HG03108 (cell line): ENCODE measurements around the gene METTL9.
"Not testable (repeated sequence)": the region's sequence is repeated elsewhere in the genome, so short reads cannot be mapped to it uniquely, and the experiment has no call there.

Experiments
- ATAC-seq: cut with Tn5 transposase; IDR thresholded peaks from one replicate; pipeline ENCODE4 v1.9.1; 2021; ENCODE audit warnings: moderate library complexity; ENCODE audit not compliant: unreplicated experiment

METTL9 gene

DNA sequence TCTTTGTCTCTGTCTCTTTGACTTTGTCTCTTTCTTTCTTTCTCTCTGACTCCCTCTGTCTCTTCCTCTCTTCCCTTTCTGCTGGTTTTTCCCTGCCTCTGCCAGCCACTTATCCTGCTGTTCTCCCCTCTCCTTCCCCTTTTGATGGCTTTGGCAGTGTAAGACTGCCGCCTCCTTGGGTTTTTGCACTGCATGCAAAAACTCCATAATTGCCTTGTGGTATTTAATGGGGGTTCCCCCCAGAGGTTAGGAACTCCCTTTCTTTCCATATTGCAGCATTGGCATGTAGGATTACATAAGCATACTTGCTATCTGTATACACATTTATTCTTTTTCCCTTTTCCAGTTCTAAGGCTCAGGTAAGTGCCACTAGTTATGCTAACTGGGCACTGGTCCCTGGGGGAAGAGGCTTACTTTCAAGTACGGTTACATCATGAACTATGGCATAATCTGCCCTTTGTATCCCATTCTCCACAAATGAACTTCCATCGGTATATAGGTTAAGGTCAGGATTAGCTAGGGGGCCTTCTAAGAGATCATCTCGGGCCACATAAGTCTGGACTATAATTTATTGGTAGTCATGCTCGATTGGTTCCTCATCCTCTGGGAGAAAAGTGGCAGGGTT lies 32.7 kb downstream of the METTL9 start:
- not testable (repeated sequence) for ATAC-seq

DNA sequence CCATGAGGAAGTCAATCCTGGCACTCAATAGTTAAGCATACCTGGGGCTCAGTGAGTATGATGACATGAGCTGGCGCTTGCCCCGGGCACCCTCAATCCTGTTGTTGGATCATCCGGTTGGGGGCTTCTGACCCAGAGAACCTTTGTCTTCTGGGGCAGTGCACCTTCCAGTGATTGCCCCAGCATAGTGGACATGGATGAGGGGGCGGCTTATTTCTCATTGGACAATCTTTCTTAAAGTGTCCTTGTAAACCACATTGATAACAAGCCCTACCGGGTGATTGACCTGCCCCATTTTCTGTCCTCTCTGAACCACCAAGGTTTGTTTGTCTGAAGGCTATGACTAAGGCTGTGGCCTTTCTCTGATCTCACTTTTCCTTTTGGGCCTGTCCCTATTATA lies 34.8 kb downstream of the METTL9 start:
- ATAC-seq: no peak

DNA sequence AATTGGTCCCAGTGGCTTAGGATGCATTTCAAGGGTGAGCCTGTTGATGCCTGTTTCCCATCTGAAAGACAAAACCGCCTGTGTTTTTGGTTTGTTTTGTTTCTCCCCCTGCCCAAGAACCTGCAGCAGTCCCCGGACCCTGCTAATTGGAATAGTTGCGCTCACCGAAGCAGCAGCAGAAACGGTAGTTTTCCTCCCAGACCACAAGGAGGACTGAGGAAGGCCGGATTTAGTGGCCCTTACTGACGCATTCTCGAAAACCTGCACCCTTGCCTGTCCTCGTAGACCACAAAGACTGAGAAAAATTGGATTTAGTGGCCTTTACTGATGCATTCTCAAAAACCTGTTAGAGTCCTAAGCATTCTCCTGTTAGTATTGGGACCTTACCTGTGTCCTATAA lies 36.3 kb downstream of the METTL9 start:
- ATAC-seq: not testable (repeated sequence)

DNA sequence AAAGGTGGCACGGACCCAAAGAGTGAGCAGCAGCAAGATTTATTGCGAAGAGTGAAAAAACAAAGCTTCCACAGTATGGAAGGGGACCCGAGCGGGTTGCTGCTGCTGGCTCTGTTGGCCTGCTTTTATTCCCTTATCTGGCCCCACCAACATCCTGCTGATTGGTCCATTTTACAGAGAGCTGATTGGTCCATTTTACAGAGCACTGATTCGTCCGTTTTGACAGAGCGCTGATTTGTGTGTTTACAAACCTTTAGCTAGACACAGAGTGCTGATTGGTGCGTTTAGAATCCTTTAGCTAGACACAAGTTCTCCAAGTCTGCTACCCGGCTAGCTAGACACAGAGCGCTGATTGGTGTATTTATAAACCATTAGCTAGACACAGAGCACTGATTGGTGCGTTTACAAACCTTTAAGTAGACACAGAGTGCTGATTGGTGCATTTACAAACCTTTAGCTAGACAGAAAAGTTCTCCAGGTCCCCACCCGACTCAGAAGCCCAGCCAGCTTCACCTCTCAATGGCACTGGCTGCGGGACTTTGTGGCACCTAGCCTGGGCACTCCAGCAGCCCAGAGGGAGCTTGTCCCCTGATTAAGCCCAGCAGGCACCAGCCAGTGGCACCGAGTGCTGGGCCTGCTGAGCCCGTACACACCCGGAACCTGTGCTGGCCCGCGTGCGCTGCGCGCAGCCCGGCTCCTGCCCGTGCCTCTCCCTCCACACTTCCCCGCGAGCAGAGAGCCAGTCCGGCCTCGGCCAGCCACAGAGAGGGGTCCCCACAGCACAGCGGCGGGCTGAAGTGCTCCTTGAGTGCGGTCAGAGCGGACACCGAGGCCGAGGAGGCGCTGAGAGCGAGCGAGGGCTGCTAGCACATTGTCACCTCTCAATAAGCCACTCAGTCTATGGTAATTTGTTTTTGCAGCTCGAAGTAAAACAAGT lies 37.9 kb downstream of the METTL9 start:
- no peak for ATAC-seq

DNA sequence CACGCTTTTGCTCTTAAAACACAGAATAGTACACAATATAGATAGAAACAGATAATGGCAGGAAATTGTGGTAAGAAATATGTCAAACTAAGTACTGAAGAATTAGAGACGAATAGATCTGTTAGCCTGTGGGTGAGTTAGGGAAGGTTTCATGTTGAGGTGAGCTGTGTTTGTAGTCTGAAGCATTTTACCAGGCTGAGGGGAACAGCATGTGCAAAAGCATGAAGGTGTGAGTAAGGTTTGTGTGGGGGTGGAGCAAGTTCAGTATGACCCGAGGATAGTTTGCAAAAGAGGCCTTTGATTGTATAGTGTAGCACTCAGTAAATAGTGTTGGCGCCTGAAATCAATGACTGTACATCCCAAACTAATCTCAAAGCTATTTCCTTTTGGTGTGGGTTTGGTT lies 39.2 kb downstream of the METTL9 start:
- no peak for ATAC-seq

DNA sequence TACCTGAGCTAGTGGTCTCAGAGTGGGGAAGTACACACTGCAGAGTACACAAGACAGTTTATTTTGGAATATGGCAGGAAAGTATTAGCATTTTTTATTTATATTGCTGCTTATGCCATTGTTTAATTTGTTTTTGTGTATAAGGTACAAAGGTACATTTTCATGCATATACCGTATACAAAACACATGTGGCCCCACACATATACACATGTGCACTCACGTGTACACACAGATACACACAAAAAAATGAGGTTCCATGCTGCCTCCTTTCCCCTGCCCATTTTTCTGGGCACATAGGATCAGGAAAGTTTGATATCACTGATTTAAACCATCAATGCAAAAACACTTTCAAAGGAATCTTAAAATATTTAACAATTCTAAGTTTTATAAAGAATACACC lies 40.1 kb downstream of the METTL9 start:
- no peak for ATAC-seq

DNA sequence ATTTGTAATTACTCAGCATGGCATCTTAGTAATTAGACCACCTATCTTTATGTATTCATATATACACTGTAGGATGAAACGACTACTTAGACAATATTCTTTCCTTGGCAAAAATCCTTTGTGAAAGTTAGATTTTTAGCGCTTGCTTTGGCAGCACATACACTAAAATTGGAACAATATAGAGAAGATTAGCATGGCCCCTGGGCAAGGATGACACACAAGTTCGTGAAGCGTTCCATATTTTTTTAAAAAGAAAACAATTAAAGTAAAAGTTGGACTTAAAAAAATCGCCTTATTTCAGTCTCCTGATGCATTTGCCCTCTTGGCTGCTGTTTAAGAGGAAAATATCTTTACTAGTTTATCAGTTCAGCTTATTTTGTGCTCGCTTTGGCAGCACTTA lies 42.5 kb downstream of the METTL9 start:
- no peak for ATAC-seq

DNA sequence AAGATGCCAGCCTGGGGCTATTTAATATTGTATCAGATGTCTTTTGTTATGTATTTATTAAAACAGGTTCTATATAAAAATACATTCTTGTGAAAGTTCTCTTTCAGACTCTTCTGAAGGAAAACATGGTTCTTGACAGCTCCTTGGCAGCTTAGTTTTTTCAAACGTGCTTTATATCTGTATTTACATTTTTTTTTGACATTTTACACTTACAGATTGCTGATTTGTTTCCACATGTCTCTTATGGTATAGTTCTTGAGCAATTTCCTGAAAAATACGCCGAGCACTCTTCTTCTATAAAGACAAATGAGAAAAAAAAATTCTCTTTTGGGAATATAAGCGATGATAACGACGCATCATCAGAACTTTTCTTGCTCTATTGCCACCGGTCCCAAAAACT lies 43.5 kb downstream of the METTL9 start:
- no peak for ATAC-seq

DNA sequence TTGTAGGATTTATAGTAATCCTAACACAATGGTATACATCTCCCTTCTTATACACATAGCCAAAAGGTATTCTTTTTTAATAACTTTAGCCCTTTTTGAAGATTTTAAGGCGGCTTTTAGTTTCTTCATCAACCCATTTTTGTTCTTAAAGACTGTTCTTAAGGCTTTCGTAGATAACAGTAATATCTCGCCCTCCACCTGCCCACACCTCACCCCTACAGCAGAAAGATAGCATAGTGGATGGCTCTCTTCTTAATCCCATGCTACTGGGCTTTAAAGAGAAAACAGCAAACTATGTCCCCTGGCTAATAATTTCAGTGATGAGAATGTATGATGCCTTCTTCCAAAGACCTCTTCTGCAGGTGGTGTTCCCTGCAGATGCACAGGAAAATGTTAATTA lies 44.4 kb downstream of the METTL9 start:
- ATAC-seq: no peak

DNA sequence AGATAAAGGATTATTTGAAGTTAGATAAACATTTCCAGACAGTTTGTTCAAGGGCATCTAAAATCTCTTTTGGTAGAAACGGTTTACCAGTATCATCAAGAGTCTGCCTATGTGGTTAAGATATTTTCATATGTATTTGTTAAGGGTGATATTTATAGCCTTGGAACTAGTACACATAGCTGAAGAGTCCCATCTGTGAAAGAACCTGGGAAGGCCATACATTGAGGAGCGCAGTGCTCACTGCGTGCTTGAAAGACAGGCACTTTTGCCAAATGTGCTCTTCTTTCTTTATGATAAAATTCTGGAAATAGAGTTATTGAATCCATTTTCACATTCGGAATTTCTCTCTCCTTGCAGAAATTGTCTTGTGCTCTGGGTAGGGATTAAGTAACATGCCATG lies 45.3 kb downstream of the METTL9 start:
- ATAC-seq: no peak

DNA sequence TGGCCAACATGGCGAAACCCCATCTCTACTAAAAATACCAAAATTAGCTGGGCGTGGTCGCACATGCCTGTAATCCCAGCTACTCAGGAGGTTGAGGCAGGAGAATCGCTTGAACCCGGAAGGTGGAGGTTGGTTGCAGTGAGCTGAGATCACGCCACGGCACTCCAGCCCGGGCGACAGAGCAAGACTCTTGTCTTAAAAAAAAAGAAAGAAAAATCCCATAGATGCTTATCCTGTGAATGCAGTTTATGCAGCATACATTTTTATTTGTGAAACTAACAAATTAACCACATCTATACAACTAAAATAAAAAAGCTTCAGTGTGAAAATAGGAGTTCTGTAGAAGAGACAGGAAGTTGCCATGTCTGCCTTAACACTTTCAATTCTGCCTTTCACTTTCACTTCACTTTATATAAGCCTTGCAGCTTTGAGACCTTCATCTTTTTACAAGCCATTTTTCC lies 45.9 kb downstream of the METTL9 start:
- ATAC-seq: no peak

DNA sequence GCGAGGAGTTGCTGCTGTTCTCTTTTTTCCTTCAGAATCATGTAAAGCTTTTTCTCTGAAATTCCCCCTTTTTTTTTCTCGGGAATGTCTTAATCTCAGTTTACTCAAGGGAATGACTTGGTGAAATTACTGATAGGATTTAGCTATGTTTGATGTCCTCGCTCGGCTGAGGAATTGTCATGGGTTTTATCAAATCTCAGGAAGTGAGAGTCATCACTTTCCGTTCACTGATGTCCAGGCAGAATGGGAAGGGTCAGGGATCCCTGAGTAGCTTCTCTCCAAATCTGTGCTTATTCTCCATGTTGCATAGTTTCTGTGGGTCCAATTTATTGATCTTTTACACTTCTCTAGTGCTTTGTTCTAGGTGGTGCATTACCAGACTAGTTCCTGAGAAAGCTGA lies 46.7 kb downstream of the METTL9 start:
- ATAC-seq: no peak

DNA sequence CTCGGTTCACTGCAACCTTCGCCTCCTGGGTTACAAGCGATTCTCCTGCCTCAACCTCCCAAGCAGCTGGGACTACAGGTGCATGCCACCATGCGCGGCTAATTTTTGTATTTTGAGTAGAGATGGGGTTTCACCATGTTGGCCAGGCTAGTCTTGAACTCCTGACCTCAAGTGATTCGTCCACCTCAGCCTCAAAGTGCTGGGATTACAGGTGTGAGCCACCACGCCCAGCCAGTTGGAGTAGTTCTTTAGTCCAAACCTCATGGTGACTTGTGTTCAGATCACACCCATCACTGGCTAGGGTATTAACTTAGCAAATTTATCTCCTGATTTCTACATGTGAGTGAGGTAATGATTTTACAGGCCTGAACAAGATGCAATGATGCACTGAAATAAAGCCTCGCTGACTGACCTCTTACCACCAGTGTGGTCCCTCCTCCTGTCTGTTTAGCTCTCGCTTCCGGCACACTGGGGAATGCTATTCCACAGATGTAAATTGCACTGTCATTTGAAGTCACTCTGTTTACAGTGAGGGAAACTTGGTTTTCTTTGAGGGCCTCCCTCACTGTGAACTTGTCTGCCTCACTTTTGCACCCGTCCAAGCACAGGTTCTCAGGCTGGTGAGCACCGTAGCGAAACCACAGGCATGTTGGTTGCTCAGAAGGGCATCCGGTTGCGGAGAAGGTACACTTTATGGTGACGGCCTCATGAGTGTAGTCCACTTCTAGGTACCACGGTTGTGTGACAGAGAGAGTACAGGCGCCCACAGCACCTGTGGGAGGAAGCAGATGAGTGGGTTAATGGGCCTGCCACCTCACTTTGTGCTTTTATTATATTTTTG lies 47.6 kb downstream of the METTL9 start:
- ATAC-seq: peak; percentile 85

DNA sequence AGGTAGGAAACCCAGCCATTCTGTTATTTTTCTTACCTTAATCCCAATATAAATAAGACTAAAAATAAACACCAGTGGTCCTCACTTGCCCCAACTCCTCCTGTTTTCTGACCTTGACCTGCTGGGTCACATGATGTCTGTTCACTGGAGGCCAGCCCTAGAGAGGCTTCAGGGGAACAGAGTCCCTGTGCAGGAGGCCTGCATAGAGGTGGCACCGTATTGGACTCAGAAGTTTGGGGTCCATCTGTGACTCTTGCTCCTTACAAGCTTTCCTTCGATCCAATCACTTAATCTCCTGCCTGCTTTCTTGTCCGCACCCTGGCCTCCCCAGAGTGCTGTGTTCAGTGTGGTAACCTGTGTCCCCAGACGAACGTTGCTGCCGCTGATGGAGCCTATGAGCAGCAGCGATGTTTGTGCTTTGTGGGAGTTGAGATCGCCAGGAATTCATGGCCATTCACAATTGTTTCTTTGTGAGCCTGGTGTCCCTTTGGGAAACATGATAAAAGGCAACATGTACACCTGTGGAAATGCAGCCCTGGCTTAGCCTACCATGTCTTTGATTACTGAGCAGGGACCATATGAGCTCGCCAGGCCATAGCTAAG lies 48.3 kb downstream of the METTL9 start:
- ATAC-seq: peak; percentile 6

DNA sequence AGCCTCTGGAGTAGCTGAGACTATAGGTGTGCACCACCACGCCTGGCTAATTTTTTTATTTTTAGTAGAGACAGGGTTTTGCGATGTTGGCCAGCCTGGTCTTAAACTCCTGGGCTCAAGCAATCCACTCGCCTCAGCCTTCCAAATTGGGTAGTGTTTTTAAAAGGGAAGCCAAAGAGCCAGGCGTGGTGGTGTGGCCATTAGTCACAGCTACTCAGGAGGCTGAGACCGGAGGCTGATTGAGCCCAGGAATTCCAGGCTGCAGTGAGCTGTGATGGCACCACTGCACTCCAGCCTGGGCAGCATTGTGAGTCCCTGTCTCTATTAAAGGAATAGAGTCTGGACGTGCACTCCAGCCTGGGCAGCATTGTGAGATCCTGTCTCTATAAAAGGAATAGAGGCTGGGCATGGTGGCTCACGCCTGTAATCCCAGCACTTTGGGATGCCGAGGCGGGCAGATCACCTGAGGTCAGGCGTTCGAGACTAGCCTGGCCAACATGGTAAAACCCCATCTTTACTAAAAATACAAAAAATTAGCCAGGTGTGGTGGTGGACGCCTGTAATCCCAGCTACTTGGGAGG lies 50.5 kb downstream of the METTL9 start:
- ATAC-seq: not testable (repeated sequence)

DNA sequence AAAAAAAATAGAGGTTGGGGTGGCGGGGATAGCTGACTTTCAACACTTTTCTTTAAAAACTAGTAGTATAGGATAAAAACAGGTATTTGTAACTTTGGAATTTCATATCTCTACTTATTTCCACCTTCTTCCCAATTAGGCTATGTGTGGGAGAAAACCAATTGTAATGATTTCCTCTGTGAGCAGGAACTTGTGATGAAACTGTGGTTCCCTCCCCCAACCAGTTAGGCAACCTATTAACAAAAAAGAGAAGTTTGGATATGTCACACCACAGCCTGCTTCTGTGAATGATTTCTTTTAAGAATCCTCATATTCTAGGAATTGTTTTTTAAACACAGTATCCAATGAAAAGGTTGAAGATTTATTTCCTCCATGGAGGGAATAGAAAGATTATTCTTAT lies 51.1 kb downstream of the METTL9 start:
- no peak for ATAC-seq

DNA sequence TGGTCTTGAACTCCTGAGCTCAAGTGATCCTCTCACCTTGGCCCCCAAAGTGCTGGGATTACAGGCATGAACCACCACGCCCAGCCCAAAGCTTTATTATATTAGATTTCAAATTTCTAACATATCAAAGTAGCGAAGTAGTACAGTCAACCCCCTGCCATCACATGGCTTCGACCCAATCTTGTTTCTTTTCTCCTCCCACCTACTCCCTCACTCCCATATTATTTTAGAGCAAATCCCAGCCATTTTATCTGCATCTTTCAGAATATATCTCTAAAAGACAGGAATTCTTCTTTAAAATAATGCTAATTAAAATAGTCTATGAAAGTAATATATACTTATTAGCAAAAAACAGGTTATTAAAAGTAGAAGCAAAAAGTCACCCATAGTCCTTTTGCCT lies 52.1 kb downstream of the METTL9 start:
- ATAC-seq: no peak

DNA sequence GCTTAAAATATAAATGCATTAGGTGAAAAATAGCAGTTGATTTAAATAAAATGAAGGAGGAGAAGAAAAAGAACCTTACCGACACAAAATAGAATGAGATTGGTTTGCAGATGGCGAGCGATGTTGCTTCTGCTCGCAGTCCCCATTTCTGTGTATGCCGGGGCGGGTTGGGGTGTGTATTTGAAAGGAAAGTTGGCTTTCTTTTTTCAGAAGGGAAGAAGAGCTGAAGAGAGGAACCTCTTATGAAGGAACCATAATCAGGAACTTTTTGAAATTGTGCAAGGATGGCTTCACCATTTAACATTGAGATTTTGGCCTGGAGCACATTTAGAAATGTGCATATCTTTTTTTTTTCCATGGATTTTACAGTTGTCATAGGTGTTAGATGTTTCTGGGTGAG lies 53.1 kb downstream of the METTL9 start, which contains the start of gene IGSF6:
Gene IGSF6, minus strand, starts transcription at position 156 of the 400 bp plus-strand sequence. Its CDS starts 10 bp downstream, at position 146.
- no peak for ATAC-seq

DNA sequence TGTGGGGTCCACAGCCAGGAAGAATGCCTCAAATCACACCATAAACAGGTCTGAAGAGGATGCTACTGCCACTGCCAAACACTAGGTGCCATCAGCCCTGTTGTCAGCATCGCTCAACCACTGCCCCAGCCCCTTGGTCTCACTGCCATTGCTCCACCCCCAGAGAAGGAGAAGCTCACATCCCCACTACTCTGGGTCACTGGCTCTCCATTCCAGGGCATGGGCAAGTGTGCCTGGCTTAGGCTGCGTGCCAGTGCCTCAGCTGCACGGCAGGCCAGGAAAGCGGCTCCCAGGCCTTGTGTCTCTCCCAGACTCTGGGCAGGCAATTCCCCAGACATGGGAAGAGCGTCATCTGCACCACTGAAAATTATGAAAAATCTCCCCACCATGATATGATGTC lies 54.2 kb downstream of the METTL9 start:
- ATAC-seq: no peak

DNA sequence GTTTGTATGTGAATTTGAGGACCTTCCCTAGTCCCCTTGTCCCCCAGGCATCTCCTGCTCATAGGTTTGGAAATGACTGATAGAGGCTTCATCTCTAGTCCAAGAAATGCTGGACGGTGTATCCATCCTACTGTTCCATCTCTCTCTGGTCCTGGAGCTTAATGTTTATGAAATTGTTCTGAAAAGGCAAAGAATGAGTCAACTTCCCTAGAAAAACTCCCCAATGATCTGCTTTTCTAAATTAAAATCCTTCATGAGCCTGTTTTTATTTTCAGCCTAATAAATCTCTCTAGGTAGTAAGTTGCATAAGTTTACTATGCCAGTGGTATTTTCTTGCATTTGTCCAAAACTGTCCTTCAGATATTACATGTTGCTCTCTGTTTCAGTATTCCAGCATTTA lies 55.1 kb downstream of the METTL9 start:
- no peak for ATAC-seq

DNA sequence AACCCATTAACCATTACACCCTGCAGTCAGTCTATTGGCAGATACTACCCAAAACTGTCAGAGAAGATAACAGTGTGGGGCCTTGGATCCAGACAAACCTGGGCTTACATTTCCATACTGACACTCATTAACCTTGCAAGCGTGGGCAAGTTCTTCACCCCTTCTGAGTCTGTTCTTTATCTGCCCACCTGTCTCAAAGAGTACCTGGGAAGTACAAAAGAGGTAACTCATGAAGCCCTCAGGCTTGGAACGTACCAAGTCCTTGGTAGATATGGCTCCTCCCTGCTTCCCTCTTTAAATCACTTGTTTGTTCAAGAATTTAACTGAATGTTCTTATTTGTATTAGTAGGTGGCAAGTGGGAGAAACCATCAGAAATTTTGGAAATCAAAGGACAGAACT lies 55.5 kb downstream of the METTL9 start:
- no peak for ATAC-seq
